HG03060 (cell line): ENCODE data around the gene NCK1.

Source experiments
- ATAC-seq: cut with Tn5 transposase; IDR thresholded peaks from one replicate; pipeline ENCODE4 v1.9.1; 2021; ENCODE audit warnings: low read depth, moderate number of reproducible peaks; ENCODE audit not compliant: unreplicated experiment

The NCK1 gene

DNA sequence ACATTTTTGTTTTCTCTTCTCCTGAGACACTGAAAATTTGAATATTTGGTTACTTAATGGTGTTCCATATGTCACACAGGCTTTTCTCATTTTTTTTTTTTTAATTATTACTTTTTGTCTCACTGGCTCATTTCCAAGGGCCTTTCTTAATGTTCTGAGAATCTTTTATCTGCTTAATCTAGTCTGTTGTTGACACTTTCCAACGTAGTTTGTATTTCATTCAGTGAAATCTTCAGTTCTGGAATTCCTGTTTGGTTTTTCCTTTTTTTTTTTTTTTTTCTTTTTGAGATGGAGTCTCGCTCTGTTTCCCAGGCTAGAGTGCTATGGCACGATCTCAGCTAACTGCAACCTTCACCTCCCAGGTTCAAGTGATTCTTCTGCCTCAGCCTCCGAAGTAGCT is 42.7 kb downstream of the NCK1 start:
- no peak for ATAC-seq

DNA sequence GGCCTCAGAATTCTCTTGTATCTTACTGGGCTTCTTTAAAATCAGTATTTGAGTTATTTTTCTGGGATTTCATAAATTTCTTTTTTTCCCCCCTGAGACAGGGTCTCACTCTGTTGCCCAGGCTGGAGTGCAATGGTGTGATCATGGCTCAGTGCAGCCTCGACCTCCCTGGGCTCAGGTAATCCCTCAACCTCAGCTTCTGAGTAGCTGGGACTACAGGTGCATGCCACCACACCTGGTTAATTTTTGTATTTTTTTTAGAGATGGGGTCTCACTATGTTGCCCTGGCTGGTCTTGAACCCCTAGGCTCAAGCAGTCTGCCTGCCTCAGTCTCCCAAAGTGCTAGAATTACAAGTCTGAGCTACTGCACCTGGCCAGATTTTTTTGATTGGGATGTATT is 43.5 kb downstream of the NCK1 start:
- no peak for ATAC-seq

DNA sequence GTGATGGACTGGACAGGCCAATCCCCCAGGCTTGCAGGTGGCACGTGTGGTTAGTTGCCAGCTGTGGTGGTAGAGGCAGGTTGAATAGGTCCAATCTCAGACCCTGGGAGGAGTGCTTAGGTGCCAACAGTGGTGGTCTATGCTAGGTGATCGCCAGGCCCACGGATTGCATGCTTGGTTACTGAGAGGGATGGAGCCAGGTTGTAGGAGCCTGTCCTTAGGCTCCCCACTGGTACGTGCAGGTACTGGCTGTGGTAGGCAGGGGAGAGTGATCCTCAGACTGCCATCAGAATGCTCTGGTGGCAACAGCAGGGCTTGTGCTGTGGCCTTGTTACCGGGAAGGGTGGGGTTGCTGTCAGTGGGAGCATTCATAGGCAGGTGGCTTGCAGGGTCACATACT is 44.7 kb downstream of the NCK1 start:
- no peak for ATAC-seq

DNA sequence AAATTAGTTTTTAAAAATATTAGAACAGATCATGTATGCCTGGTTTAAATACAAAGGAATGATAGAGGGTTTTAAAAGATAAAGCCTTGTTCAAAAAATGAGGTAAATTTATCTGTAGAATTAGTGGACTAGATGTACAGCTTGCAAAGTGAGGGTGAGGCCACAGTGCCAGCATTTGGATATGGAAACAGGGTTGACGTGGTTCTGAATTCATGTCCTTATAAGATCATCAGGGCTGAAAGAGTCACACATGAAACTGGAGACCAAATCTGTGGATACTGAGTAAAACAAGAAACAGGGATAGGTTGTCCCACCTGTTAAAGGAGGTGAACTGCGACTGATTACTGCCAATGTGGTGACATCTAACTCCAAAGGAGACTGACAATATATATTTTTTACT is 46.3 kb downstream of the NCK1 start:
- ATAC-seq: no peak

DNA sequence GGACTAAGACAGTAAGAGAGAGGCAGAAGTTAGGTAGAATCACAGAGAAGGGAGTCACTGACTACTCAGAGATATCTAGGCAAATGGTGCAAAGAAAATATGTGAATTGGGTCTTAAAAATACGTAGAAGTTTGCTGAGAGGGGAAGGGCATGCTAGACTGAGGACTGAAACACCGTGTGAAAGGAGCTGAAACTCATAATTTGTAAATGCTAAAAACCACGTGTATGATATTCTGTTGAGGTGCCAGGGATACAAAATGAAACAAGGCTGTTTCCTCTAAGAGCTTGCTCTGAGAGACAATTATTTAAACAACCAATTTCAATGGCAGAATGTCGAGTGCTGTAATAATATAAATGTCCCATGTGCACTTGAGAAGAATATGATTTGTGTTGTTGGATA is 47.2 kb downstream of the NCK1 start:
- ATAC-seq: no peak

DNA sequence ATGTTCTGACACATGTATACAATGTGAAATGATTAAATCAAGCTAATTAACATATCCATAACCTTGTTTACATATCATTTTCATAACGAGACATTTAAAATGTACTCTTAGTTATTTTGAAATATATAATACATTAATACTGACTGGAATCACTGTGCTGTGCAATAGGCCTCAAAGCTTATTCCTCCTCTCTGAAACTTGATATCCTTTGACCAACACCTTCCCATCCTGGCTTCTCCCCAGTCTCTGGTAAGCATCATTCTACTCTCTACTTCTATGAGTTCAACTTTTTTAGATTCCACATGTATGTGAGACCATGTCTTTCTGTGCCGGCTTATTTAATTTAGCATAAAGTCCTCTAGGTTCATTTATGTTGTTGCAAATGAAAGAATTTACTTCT is 48.7 kb downstream of the NCK1 start:
- ATAC-seq: no peak

DNA sequence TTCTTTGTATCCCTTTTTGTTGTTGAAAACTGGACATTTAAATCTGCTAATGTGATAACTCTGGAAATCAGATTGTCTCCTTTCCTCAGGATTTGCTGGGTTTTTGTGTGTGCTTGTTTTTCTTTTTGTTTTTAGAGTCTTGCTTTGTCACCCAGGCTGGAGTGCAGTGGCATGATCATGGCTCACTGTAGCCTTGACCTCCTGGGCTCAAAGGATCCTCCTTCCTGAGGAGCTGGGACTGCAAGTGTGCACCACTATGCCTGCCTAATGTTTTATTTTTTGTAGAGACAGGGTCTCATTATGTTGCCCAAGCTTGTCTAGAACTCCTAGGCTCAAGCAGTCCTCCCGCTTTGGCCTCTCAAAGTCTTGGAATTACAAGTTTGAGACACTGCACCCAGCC is 51.2 kb downstream of the NCK1 start:
- no peak for ATAC-seq

DNA sequence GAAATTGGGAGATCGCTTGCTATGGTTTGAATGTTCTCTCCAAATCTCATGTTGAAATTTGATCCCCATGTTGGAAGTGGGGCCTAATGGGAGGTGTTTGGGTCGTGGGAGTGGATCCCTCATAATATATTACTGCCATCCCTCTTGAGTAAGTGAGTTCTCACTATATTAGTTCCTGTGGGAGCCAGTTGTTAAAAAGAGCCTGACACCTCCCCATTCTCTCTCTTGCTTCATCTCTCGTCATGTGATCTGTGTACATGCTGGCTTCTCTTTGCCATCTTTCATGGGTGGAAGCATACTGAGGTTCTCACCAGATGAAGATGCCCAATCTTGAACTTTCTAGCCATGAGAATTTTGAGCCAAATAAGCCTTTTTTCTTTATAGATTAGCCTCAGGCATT is 52.7 kb downstream of the NCK1 start:
- no peak for ATAC-seq

DNA sequence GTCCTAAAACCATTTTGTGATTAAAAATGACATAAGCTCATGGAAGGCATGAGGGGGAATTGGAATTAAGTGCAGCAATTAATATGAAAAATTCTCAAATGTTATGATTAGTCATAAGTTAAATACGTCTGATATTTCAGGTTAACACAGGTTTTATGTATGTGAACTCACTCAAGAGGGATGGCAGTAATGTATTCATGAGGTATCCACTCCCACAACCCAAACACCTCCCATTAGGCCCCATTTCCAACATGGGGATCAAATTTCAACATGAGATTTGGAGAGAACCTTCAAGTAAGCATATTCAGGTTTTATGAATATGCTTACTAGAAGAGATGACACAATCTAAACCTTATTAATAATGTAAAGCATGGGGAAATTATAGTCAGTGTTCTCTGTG is 54.2 kb downstream of the NCK1 start:
- no peak for ATAC-seq

DNA sequence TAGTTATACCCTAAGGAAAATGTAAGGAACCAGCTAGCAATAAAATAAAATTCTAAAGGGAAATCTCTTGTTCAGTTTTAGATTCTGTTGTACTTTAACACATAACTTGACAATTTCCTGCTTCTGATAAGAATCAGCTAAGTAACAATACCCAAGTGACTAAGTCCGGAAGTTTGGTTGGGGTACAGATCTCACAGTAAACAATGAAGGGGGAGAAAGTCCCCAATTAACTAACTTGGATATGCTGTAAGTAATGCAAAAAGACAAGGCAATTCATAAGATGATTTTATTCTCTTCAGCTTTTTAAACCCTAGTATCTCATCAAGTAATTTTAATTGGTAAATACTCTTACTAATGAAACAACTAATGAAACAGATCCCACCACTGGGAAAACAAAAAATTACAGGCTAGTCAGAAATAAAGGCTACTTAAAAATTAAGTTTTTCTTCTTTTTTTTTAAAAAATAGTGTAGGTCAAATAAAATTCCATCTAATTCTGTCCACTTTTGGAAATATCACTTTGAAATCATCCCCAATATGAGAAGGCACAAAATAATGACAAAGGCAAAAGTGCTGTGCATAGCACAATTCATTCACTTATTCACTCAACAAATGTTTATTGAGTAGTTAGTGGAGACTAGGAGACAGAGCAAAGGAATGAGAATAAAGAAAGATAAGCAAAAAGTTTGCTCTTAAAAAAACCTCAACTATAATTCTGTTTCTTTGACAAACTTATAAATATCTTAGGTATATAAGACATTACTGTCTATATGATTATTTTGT is 58.0 kb downstream of the NCK1 start:
- no peak for ATAC-seq

DNA sequence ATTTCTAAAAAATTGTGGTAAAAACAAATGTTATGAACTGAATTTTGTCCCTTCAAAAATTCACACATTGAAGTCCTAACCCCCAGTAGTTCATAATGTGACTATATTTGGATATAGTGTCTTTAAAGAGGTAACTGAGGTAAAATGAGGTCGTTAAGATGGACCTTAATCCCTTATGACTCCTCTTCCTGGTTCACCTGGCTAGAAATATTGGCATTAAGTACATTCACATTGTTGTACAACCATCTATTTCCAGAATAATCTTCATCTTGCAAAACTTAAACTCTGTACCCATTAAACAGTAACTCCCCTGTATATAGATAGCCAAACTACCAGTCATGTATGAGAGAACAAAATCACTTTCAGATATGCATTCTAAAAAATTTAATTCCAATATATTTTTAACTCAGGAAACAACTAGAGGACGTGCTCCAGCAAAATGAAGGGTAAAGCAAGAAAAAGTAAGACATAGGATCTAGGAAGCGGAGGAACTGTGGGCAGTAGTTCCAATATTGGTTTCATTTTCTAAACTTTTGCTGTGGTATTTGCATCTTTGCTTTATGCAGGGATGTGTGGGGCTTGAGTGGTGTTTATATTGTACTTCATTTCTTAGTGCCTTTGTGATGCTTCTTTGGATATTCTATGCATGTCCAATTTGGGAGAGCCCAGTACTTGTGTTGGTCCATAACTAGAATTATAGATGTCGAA is 59.0 kb downstream of the NCK1 start:
- no peak for ATAC-seq

DNA sequence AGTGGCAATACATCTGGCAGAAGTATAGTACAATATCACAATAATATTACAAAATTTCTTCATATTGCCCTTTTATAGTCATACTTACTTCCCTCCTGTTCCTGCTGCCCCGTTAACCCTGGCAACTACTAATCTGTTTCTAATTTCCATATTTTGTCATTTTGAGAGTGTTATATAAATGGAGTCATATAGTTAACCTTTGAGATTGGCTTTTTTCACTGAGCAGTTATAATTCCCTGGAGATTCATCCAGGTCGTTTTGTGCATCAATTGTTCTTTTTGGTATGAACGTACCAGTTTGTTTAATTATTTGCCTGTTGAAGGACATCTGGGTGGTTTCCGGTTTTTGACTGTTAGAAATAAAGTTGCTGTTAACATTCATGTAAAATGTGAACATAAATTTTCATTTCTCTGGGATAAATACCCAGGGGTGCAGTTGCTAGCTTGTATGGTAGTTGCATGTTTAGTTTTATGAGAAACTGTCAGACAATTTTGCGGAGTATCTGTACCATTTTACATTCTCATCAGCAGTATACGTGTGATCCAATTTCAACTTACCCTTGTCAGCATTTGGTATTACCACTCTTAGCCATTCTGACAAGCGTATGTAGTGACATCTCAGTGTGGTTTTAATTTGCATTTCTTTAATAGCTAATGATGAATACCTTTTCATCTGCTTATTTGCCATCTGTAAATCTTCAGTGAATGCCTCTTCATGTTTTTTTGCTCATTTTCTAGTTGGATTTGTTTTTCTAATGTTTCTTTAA is 63.6 kb downstream of the NCK1 start:
- ATAC-seq: peak; percentile 46

DNA sequence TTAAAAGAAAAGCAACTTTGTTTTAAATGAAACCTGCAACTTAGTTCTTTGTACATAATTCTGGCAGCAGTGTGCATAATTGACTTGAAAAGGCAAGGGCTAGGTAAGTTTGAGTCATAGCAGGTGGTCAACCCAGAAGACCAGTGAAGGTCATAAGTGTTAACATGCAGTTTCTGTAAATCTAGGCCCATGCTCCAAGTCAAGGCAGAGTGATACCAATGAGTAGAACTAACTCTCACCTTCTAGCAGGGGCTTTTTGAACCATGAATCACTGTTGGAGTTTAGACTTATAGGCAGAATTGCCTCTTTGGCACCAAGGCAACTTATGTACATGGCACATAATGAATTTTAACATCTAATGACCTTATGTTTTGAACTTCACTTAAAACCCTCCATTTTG is 66.2 kb downstream of the NCK1 start:
- no peak for ATAC-seq

DNA sequence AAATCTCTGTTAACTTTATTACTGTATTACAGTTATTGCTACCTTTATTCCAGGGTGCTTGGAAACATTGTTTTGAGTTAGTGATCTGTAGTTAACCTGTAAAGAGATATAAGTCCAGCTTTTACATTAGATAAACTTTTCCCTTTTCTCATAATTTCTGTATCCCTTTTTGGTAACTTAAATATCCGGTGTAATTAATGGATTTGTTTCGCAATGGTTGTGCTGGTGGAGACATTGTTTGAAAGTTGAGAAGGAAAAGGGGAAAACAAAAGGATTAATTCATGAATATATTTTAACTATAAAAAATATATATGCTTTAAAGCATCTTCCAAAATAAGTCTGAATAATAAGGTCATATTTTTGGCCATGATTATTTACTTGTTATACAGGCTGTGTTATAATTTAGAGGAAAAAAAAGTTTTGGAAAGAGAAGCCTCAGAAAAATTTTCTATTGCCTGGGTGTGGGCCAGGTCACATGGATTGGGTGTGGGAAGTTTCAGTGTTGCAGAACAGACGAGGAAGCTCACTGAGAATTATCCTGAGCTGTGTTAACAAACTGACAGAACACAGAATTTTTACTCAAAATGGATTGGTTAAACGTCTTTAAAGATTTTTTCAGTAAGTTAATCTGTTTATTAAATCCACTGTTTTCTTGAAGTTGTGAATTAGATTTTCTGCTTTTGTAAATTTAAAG is 68.1 kb downstream of the NCK1 start:
- ATAC-seq: no peak

DNA sequence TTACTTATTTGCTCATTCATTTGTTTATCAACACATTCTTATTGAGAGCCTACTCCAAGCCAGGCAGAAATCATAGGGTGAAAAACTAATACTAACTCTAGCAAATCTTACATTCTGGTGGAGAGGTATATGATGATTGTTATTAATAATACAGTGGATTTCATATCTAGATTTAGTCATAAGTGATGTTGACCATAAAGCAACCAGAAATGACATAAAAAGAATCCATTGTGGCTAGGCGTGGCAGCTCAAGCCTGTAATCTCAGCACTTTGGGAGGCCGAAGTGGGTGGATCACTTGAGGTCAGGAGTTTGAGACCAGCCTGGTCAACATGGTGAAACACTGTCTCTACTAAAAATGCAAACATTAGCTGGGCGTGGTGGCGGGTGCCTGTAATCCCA is 69.6 kb downstream of the NCK1 start:
- ATAC-seq: no peak

DNA sequence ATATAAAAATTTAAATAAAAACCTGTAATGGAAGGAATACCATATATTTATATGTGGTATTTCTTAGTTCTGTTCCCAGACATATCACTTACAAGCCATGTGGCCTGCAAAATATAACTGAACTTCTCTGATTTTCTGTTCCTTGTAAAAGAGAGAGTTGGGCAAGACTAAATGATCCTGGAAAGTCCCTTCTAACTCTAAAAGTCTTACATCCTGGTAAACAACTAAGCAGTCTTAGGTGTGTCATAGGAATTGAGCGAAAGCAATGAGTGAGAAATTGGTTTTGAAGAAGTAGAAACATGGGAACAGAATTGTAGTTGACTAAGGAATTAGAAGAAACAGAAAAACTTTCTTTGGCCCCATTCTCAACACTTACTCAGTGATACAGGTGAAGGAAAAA is 70.5 kb downstream of the NCK1 start:
- ATAC-seq: no peak

DNA sequence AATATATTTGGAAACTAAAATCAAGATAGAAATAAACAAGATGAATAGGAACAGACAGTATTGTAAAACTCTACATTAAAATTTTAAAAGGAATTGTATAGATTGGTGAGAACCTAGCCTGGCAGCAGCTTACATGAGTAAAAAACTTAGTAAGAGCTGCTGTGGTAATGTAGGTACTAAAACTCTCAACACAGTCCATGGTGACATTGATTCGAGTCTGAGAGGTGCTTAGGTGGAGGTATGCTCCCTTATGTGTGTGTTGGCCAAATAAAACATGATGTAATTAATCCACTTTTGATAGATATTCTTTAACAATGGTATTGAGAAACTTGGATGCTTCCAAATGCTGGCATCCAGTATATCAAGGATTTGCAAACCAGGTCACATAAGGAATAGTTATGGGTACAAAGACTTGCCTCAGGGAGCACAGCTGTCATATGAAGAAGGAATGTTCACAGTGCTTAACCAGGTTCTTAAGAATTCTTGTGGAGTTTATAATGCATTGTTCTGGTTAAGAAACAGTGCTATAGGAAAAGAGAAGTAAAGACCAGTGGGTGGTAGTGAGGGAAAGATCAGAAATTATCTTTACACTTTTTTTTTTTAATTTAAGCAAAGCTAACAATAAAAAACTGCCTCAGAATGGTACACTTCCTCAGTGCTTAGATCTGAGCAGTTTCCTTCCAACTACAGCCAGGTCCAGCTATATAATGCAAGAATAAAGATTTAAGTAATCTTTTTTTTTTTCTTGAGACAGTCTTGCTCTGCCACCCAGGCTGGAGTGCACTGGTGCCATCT is 71.2 kb downstream of the NCK1 start:
- ATAC-seq: no peak

DNA sequence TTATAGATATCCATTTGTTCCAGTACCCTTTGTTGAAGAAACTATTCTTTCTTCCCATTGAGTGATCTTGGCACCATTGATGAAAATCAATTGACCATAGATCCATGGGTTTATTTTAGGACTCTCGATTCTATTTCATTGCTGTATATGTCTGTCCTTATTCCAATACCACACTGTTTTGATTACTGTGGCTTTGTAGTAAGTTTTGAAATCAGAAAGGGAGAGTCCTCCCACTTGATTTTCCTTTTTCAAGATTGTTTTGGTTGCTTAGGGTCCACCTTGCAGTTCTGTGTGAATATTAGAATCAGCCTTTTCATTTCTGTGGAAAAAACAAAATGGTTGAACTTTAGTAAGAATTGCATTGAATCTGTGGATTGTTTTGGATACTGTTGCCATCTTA is 75.2 kb downstream of the NCK1 start:
- no peak for ATAC-seq

DNA sequence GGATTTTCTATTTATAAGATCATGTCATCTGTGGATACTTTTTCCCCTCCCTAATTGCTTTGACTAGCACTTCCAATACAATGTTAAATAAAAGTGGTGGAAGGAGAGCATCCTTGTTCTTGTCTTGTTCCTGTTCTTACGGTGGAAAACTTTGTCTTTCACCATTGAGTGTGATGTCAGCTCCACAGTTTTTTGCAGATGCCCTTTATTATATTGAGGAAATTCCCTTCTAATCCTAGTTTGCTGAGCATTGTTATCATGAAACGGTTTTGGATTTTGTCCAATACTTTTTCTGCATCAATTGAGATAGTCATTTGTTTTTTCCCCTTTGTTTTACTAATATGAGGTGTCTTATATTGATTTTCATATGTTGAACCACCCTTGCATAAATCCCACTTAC is 75.8 kb downstream of the NCK1 start:
- ATAC-seq: no peak

DNA sequence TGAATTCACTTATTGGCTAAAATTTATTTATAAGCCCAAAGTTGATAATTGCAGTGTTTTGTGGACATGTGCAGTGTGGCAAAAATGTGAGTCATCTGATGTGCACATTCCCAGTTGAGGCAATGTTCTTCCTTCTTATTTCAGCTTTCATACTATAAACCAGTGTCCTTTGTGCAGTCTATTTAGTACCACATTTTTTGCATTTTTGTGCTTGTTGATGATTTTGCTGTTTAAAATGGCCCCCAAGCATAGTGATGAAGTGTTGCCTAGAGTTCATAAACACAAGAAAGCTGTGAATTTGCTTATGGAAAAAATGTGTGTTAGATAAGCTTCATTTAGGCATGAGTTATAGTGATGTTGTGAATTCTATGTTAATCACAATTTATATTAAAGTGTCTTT is 76.3 kb downstream of the NCK1 start:
- ATAC-seq: no peak
